AG09319 (cell line): ENCODE results near the gene DIAPH2.

Source experiments
- DNase-seq: peaks from one replicate; pipeline ENCODE4 v3.0.0-alpha.2; 2010; ENCODE audit warnings: low read depth; ENCODE audit errors: extremely low read depth
- TF ChIP-seq, protein P1 (sequence below): IDR thresholded peaks from 2 replicates; pipeline ENCODE4 v1.5.1; 2011; ENCODE audit warnings: low read depth, mild to moderate bottlenecking, inconsistent platforms, low read length, moderate library complexity

DIAPH2 gene

GRCh38 chrX:97070346-97070745, 385.7 kb downstream of the DIAPH2 start:
- TF ChIP-seq, protein P1, sequence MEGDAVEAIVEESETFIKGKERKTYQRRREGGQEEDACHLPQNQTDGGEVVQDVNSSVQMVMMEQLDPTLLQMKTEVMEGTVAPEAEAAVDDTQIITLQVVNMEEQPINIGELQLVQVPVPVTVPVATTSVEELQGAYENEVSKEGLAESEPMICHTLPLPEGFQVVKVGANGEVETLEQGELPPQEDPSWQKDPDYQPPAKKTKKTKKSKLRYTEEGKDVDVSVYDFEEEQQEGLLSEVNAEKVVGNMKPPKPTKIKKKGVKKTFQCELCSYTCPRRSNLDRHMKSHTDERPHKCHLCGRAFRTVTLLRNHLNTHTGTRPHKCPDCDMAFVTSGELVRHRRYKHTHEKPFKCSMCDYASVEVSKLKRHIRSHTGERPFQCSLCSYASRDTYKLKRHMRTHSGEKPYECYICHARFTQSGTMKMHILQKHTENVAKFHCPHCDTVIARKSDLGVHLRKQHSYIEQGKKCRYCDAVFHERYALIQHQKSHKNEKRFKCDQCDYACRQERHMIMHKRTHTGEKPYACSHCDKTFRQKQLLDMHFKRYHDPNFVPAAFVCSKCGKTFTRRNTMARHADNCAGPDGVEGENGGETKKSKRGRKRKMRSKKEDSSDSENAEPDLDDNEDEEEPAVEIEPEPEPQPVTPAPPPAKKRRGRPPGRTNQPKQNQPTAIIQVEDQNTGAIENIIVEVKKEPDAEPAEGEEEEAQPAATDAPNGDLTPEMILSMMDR, result no peak
- no peak for DNase-seq

GRCh38 chrX:97074400-97074799, 389.8 kb downstream of the DIAPH2 start:
- peak; percentile 10 for DNase-seq
- TF ChIP-seq, protein P1, result no peak

DNA sequence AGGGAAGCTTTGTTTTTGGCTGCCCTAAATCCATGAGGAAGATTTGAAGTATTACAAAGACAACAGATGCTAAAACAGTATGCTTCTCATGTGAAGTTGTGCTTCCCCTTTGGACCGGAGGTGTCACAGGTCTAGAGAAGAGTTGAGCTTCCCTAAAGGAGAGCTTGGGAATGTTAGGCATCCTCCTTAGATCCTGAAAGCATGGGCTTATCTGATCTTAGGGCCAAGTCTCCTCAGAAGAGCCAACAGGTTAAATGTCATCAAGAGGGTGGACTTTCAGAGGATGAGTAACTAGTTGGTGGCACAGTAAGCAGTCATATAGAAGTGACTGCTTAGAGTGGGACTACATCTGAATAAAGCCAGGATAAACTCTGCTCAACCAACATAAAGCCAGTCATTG, 404.5 kb downstream of the DIAPH2 start:
- DNase-seq, result no peak
- TF ChIP-seq, protein P1, result no peak

DNA sequence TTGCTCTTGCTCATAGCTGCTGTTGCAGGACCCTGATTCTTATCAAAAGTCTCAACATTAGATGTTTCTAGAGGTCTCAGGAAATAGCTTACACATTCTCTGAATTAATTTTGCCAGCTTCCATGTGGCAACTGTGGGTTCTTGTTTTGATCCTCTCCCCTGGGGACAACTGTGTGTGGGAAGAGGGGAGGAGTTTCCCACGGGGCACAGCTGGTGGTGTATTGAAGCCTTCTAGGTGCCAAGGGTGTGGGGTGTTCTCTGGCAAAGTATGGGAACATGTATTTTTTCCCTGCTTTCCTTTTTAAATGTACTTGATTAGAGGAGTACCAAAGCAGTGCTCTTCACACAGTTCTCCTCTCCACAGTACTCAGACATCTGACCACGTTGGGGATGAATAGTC, 411.7 kb downstream of the DIAPH2 start:
- TF ChIP-seq, protein P1, result no peak

DNA sequence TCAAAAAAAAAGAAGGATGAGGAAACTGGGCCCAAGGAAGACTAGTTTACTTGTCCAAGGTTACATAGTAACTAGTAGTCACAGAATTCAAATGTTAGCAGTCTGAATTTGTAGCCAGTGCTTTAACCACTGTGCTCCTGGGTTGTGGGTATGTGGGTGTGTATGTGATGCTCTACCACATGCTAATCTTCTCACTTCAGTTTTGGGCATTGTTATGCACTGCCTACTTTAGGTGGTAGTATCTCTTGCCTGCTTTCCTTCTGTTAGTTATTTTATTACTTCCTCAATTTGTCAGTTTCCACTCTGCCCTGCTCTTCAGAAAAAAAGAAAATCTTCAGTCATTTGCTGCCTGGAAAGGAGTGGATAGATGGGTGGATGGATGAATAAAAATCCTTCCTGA, 418.3 kb downstream of the DIAPH2 start:
- no peak for DNase-seq
- TF ChIP-seq, protein P1, result no peak

More for the DNA sequence above, 411.7 kb downstream of the DIAPH2 start:
- no peak for DNase-seq

- DNase-seq, result no peak
- TF ChIP-seq, protein P1, result no peak
These were observed 425.1 kb downstream of the DIAPH2 start for GRCh38 chrX:97109730-97110129.

DNA sequence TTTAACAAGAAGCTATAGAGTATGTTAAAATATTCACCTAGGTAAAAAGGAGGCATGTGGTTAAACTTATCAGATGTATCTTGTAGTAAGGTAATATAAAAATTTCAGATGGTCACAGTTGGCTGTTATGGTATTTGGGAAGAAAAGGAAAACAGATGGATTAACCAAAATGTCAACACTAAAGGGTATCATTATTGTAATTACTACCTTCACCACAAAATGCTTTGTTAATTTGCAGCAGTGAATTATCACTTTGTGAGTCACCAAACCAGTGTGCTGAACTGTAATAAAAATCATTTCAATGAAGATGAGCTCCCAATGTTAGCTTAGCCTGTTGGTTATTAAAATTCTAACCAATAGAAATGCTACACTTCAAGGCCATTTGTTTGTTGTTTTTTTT, 432.9 kb downstream of the DIAPH2 start:
- TF ChIP-seq, protein P1, result no peak
- no peak for DNase-seq
